SK-N-SH treated with all-trans-retinoic acid at 6 μM for 48 hours (cell line): ENCODE data around the gene MALRD1.
A peak's percentile ranks its signal among the peaks of the same experiment; 100 is the strongest.

Experiments used
- BACH2 ChIP-seq: fragments of 250-450 bp; sonication (Bioruptor Pico); IDR thresholded peaks from 2 replicates; pipeline ENCODE4 v1.9.0; 2021; ENCODE audit warnings: mild to moderate bottlenecking, borderline replicate concordance
- ESRRG ChIP-seq: fragments of 250-450 bp; sonication (Bioruptor Pico); IDR thresholded peaks from 2 replicates; pipeline ENCODE4 v1.6.1; 2021; ENCODE audit warnings: mild to moderate bottlenecking
- ISL1 ChIP-seq: fragments of 250-450 bp; sonication (Bioruptor Pico); IDR thresholded peaks from 2 replicates; pipeline ENCODE4 v2.1.2; 2022; ENCODE audit warnings: mild to moderate bottlenecking, moderate library complexity
- OSR1 ChIP-seq: fragments of 250-450 bp; sonication (Bioruptor Pico); IDR thresholded peaks from 2 replicates; pipeline ENCODE4 v1.8.0; 2022; ENCODE audit warnings: moderate library complexity, mild to moderate bottlenecking, inconsistent platforms
- PPARA ChIP-seq: fragments of 250-450 bp; sonication (Bioruptor Pico); IDR thresholded peaks from 2 replicates; pipeline ENCODE4 v1.5.0; 2020; ENCODE audit warnings: mild to moderate bottlenecking, borderline replicate concordance
- TOX ChIP-seq: fragments of 250-450 bp; sonication (Bioruptor Pico); IDR thresholded peaks from 2 replicates; pipeline ENCODE4 v1.8.0; 2021; ENCODE audit warnings: mild to moderate bottlenecking, moderate library complexity, borderline replicate concordance
- ZFP3 ChIP-seq: fragments of 250-450 bp; sonication (Bioruptor Pico); IDR thresholded peaks from 2 replicates; pipeline ENCODE4 v1.5.0; 2020; ENCODE audit warnings: mild to moderate bottlenecking, moderate library complexity
- ZFP30 ChIP-seq: fragments of 450-650 bp; formaldehyde crosslinking; IDR thresholded peaks from 2 replicates; pipeline ENCODE4 v1.5.0; 2022; ENCODE audit warnings: mild to moderate bottlenecking, moderate library complexity
- ZNF565 ChIP-seq: fragments of 450-650 bp; formaldehyde crosslinking; conservative IDR thresholded peaks from 2 replicates; pipeline ENCODE4 v1.5.0; 2020; ENCODE audit warnings: low read depth, mild to moderate bottlenecking, moderate library complexity
- TF ChIP-seq, protein P1 (sequence below): fragments of 250-450 bp; sonication (Bioruptor Pico); IDR thresholded peaks from 2 replicates; pipeline ENCODE4 v1.5.0; 2020; ENCODE audit warnings: mild to moderate bottlenecking, moderate library complexity
- TF ChIP-seq, protein P2 (sequence below): fragments of 250-450 bp; sonication (Bioruptor Pico); IDR thresholded peaks from 2 replicates; pipeline ENCODE4 v1.5.1; 2021; ENCODE audit warnings: mild to moderate bottlenecking, moderate library complexity
- TF ChIP-seq, protein P3 (sequence below): fragments of 250-450 bp; sonication (Bioruptor Pico); IDR thresholded peaks from 2 replicates; pipeline ENCODE4 v1.8.0; 2020; ENCODE audit warnings: mild to moderate bottlenecking, moderate library complexity, borderline replicate concordance

- TF ChIP-seq ZFP30 (CRISPR knock-in tag) (no peak), TOX (CRISPR knock-in tag) (0 out of 2 replicates have a peak, but pooled peaks have one; percentile 10), OSR1 (CRISPR knock-in tag) (no peak), BACH2 (CRISPR knock-in tag) (no peak), ISL1 (peak; percentile 22; the same call in 1 of the 2 replicates), ZFP3 (CRISPR knock-in tag) (no peak), ESRRG (CRISPR knock-in tag) (no peak), PPARA (CRISPR knock-in tag) (no peak), ZNF565 (CRISPR knock-in tag) (no peak)
- TF ChIP-seq, protein P1, sequence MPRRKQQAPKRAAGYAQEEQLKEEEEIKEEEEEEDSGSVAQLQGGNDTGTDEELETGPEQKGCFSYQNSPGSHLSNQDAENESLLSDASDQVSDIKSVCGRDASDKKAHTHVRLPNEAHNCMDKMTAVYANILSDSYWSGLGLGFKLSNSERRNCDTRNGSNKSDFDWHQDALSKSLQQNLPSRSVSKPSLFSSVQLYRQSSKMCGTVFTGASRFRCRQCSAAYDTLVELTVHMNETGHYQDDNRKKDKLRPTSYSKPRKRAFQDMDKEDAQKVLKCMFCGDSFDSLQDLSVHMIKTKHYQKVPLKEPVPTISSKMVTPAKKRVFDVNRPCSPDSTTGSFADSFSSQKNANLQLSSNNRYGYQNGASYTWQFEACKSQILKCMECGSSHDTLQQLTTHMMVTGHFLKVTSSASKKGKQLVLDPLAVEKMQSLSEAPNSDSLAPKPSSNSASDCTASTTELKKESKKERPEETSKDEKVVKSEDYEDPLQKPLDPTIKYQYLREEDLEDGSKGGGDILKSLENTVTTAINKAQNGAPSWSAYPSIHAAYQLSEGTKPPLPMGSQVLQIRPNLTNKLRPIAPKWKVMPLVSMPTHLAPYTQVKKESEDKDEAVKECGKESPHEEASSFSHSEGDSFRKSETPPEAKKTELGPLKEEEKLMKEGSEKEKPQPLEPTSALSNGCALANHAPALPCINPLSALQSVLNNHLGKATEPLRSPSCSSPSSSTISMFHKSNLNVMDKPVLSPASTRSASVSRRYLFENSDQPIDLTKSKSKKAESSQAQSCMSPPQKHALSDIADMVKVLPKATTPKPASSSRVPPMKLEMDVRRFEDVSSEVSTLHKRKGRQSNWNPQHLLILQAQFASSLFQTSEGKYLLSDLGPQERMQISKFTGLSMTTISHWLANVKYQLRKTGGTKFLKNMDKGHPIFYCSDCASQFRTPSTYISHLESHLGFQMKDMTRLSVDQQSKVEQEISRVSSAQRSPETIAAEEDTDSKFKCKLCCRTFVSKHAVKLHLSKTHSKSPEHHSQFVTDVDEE (CRISPR knock-in tag): no peak
- TF ChIP-seq, protein P2, sequence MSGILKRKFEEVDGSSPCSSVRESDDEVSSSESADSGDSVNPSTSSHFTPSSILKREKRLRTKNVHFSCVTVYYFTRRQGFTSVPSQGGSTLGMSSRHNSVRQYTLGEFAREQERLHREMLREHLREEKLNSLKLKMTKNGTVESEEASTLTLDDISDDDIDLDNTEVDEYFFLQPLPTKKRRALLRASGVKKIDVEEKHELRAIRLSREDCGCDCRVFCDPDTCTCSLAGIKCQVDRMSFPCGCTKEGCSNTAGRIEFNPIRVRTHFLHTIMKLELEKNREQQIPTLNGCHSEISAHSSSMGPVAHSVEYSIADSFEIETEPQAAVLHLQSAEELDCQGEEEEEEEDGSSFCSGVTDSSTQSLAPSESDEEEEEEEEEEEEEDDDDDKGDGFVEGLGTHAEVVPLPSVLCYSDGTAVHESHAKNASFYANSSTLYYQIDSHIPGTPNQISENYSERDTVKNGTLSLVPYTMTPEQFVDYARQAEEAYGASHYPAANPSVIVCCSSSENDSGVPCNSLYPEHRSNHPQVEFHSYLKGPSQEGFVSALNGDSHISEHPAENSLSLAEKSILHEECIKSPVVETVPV (CRISPR knock-in tag): no peak
- TF ChIP-seq, protein P3, sequence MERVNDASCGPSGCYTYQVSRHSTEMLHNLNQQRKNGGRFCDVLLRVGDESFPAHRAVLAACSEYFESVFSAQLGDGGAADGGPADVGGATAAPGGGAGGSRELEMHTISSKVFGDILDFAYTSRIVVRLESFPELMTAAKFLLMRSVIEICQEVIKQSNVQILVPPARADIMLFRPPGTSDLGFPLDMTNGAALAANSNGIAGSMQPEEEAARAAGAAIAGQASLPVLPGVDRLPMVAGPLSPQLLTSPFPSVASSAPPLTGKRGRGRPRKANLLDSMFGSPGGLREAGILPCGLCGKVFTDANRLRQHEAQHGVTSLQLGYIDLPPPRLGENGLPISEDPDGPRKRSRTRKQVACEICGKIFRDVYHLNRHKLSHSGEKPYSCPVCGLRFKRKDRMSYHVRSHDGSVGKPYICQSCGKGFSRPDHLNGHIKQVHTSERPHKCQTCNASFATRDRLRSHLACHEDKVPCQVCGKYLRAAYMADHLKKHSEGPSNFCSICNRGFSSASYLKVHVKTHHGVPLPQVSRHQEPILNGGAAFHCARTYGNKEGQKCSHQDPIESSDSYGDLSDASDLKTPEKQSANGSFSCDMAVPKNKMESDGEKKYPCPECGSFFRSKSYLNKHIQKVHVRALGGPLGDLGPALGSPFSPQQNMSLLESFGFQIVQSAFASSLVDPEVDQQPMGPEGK: no peak
Observed at GRCh38 chr10:19702215-19702614, 653.6 kb downstream of the MALRD1 start.
